NCI-H2107 treated with DMSO at 0.1 percent for 48 hours (cell line): Measurements from ENCODE around the gene SOX3.

ENCODE experiments used
- DNase-seq: peaks from one replicate; lab custom pipeline; 2025; ENCODE audit not compliant: unreplicated experiment; lab: John Stamatoyannopoulos, UW

SOX3 gene

DNA sequence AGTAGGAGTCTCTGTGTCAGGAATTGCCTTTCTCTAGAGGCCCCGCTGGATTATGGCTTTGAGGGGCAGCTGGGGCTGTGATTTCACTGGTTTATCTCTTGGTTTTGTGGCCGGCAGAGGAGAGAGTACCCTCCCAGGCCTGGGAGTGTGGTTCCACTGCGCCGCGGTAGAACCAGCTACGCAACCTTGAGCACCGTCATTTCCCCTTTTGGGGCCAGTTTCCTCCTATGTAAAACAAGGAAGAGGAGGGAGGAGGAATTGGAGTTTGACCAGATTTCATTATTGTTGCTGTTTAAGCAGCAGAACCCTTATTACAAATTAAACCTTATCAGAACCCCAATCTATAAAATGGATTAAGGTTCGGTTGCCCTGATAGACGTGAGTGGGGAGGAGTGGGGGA lies 4.4 kb downstream of the SOX3 start:
- no peak for DNase-seq

DNA sequence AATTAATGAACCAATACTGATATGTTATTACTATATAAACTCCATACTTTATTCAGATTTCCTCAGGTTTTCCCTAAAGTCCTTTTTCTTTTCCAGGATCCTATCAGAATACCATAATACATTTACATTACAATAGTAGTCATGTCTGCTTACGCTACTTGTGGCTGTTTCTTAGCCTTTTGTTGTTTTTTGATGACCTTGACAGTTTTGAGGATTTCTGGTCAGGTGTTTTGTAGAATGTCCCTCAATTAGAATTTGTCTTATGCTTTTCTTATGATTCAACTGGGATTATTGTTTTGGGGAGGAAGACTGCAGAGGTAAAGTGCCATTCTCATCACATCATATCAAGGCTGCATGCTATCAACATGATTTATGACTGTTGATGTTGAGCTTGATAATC lies 9.1 kb downstream of the SOX3 start:
- DNase-seq: no peak

DNA sequence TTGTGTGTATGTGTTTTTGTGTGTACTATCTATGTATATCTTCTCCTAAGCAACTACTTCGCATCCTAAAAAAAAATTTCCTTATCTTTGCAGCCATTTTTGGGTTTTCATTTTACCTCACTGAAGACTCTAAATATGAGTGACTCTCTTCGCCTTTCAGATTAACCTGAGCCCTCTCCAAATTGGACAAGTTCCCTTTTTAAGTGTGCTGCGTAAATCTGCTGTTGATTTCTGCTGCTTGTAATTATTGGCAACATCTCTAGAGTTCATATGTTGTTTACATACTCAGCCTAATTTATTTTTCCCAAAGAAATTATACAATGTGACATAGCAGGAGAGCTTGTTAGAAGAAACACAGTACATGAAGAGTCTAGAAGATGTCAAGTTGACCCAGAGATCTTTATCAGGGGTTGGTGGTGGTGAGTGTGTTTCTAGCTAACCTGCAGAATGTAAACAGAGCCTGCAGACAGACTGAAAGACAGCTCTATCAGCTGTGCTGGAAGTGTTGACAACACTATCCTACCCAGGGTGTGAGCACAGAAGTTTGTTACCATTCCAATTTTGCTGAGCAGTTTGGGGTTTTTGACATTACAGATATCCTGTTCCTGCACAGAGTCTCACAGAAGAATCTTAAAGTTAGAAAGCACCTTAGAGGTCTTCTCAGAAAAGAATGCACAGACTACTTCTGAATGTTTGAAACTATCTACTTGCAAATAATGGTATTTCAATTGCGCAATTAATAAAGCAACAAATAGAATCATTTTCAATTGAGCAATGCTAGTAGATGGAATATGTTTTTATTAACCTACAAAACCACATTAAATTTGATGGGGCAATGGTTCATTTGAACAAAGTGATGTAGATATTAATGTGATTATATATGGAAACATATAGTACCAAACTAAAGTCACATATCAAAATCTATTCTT lies 12.5 kb downstream of the SOX3 start:
- DNase-seq: no peak

DNA sequence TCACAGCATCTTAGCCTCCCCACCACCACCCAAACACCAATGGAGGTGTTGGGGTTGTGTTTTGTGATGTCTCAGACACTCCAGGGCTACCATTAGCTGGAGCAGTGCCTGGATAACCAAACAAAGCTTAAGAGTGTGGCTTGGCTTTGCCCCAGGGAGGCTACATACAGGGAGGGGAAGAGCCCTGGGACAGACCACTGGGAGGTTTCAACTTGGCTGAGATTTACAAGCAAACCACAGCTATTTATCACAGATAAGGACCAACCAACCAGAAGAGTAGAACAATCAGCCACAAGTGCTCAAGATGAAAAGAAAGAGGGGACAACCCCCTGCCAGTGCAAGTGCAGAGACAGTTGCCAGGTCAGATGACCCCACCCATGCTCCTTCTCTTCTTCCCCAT lies 24.1 kb downstream of the SOX3 start:
- no peak for DNase-seq

DNA sequence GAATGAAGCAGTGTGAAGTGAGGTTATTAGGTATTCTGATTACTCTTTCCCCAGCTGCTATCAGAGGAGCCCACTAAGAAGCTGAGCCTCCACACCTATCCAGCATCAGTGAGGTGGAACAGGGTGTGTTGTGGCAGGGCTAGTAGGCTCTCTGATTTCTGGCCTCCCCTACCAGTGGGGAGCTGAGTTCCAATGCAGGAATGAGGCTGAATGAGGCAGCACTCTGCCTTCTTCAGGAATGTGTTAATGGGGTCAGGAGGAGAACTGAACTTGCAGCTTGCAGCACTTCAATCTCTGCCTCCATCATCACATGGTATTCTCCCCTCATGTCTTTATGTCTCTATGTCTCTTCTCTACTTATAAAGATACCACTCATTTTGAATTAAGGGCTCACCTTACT lies 26.9 kb downstream of the SOX3 start:
- DNase-seq: no peak

DNA sequence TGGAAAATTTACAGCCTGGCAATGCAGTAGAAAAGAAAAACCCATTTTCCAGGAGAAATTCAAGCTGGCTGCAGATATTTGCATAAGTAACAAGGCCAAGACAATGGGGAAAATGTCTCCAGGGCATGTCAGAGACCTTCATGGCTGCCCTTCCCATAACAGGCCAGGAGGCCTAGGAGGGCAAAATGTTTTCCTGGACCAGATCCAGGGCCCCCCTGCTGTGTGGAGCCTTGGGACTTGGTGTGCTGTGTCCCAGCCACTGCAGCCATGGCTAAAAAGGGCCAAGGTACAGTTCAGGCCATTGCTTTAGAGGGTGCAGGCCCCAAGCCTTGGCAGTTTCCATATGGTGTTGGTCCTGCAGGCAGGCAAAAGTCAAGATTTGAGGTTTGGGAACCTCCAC lies 29.8 kb downstream of the SOX3 start:
- no peak for DNase-seq

DNA sequence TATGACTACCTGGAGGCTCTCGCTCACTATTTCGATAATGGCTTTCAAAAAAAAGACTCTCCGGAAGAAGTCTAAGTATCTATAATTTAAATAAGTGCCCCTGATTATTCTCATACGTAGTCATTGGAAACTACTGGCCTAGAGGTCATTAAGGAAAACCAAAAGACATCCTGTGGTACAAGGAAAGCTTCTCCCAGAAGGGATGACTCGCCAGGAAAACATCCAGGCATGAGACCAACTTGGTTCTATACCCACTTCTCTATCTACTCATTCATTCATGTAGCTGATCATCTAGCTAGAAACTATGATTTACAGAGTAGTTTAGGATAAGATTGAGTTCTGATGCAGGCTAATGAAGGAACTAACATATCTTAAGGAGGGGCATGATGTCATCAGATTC lies 37.7 kb downstream of the SOX3 start:
- no peak for DNase-seq
